HG03066 (cell line): ENCODE measurements around the gene THAP8.

ENCODE experiments used
- ATAC-seq: cut with Tn5 transposase; IDR thresholded peaks from one replicate; pipeline ENCODE4 v1.9.1; 2021; ENCODE audit warnings: low read depth; ENCODE audit not compliant: unreplicated experiment

The THAP8 gene

GRCh38 chr19:36054119-36054732 lies at the start of gene THAP8:
THAP8 (minus strand) TSS chr19:36054285; CDS start chr19:36054217, 68 bp downstream.
- ATAC-seq = peak; percentile 77

GRCh38 chr19:36103040-36103626 lies 49.0 kb upstream of the THAP8 start:
- no peak for ATAC-seq

- no peak for ATAC-seq
Observed at GRCh38 chr19:36101550-36102327, 47.7 kb upstream of the THAP8 start.

- ATAC-seq = no peak
Observed at GRCh38 chr19:36100476-36100875, 46.4 kb upstream of the THAP8 start.

GRCh38 chr19:36099166-36099785 lies 45.2 kb upstream of the THAP8 start:
- ATAC-seq = no peak

- no peak for ATAC-seq
Observed at GRCh38 chr19:36097036-36097435, 43.0 kb upstream of the THAP8 start.

GRCh38 chr19:36093687-36094086 lies 39.6 kb upstream of the THAP8 start:
- ATAC-seq = no peak

- ATAC-seq = no peak
Observed at GRCh38 chr19:36093146-36093662, 39.1 kb upstream of the THAP8 start.

GRCh38 chr19:36092566-36092965 lies 38.5 kb upstream of the THAP8 start:
- no peak for ATAC-seq

GRCh38 chr19:36090910-36091695 lies 37.0 kb upstream of the THAP8 start:
- no peak for ATAC-seq

- no peak for ATAC-seq
Observed at GRCh38 chr19:36089847-36090246, 35.8 kb upstream of the THAP8 start.

GRCh38 chr19:36086326-36086725 lies 32.2 kb upstream of the THAP8 start:
- ATAC-seq = no peak

- ATAC-seq = no peak
Observed at GRCh38 chr19:36084231-36085009, 30.3 kb upstream of the THAP8 start.

GRCh38 chr19:36082916-36083315 lies 28.8 kb upstream of the THAP8 start:
- ATAC-seq = no peak

GRCh38 chr19:36081894-36082293 lies 27.8 kb upstream of the THAP8 start:
- ATAC-seq = no peak

GRCh38 chr19:36081385-36081784 lies 27.3 kb upstream of the THAP8 start:
- no peak for ATAC-seq

- ATAC-seq = no peak
Observed at GRCh38 chr19:36079389-36079945, 25.4 kb upstream of the THAP8 start.

- ATAC-seq = no peak
Observed at GRCh38 chr19:36073121-36073876, 19.2 kb upstream of the THAP8 start.

- no peak for ATAC-seq
Observed at GRCh38 chr19:36072081-36072480, 18.0 kb upstream of the THAP8 start.
